Left hindlimb (tissue), 1 donor: ENCODE data around the gene OR4C11.

ENCODE experiments used
- DNase-seq: peaks from one replicate; pipeline ENCODE4 v3.0.0-alpha.2; 2018

The OR4C11 gene

GRCh38 chr11:55607545-55607944, at the start of gene OR4C11:
Gene OR4C11, minus strand, starts transcription at chr11:55607645. Its CDS starts 3,272 bp downstream, at chr11:55604373.
- no peak for DNase-seq

DNA sequence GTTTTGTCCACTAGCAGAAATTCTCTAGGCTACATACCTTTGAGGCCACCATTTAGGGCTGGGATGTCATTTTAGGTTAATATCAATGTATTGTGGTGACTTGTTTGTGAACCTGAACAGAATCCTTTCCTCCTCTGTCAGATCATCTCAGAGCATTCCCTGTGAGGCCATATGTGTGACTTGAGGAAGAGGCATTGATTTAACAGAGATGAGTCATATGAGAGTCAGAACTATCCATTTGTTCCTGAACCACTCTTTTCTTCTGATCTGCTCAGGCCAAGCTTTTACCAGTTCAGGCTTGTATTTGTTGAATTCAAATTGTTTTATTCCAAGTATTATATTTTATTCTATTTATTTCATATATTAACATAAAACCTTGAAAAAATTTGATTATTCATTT, 47.7 kb upstream of the OR4C11 start:
- no peak for DNase-seq

DNA sequence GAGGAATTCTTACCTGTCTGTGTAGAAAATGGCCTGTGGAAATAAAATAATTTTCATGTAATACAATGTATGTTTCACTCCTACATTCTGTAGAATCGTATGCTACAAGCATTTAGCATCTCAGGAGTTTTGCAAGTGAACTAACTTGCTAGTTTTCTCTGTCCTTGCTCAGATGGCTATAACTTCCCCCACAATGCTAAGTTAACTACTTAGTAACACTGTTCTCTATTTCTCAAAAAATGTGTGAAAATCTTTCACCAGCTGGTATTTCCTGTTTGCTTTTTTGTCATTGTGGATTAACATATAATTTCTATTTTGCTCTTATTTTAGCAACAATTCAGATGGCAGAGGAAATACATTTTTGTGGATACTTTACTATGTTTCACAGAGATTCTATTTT, 45.1 kb upstream of the OR4C11 start:
- DNase-seq = no peak

- DNase-seq = no peak
Measured at GRCh38 chr11:55648027-55648426, 40.6 kb upstream of the OR4C11 start, which contains the start of gene OR4S2. Gene OR4S2, plus strand, starts transcription at chr11:55648327. Its CDS starts 2,577 bp downstream, at chr11:55650904.

DNA sequence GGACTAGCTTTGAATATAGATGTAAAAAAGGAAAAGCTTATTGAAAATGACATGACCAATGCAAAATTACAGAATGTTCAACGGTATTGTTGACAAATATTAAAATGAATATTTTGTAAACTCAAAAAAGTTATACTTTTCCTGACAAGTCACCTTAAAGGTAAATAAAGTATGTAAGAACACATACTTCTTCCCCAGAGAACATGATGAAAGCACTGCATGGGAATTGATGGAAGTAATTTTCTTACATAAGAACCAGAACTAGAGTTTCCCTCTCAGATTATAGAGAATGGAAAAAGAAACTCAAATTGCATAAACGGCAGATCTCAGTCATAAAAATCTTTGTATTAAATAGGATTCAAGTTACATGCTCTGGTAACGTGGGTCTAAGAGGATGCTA, 27.4 kb upstream of the OR4C11 start, which contains the start of gene OR4P4:
OR4P4 (plus strand) TSS at position 301 of the 400 bp plus-strand sequence.
- no peak for DNase-seq

- no peak for DNase-seq
Measured at GRCh38 chr11:55624531-55624930, 17.1 kb upstream of the OR4C11 start.

- DNase-seq = no peak
Measured at GRCh38 chr11:55572548-55572947, 34.9 kb downstream of the OR4C11 start.

GRCh38 chr11:55571828-55572227, 35.6 kb downstream of the OR4C11 start, which contains the start of gene OR4C16:
Gene OR4C16, plus strand, starts transcription at chr11:55572128. Its CDS starts 0 bp downstream, at chr11:55572128.
- no peak for DNase-seq

GRCh38 chr11:55554169-55554568, 53.3 kb downstream of the OR4C11 start, which contains the start of gene OR4C15:
Gene OR4C15, plus strand, starts transcription at chr11:55554469. Its CDS starts 0 bp downstream, at chr11:55554469.
- no peak for DNase-seq
